Suppressor macrophage treated with lipopolysaccharide for 1 hour (primary cell): ENCODE measurements around the gene KRTDAP.

ENCODE experiments used
- DNase-seq, 3 donors: peaks; one replicate each; pipeline ENCODE4 v3.0.0-alpha.2; 2020 to 2022

The KRTDAP gene

DNA sequence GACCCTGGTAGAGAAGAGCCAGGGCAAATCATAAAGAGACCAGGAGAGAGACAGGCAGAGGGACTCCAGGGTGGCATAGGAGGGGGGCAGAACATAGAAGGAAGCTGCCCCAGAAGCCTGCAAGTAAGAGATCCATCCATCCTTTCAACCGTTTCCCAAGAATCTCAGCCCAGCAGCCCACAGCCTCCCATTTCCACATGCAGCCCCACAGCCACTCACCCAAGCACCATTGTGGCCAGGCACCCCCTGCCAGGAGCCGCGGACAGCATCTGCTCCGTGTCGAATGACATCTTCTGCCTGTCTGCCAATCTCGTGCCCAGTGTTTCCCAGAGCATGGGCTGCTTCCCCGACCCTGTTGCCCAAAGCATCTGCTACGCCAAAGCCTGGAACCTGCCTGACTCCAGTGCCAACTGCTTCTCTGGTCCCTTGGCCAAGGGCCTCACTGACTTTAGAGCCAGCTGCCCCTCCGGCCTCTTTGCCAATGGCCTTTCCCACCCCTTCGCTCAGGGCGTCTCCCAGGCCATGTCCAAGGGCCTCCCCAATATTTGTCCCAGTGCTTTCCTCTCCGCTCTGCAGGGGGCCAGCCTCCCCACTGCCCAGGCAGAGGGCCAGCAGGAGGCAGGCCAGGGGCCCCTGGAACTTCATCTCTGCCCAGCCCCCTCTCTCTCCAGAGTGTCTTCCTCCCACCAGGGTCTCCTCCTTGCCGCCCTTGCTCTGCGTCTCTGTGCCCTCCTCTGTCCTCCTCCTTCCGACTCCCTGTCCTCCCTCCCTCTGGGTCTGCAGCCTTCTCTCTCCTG is 22.8 kb upstream of the KRTDAP start:
- no peak for DNase-seq

GRCh38 chr19:35511337-35511736 is 21.1 kb upstream of the KRTDAP start:
- DNase-seq: no peak

GRCh38 chr19:35510626-35510964 is 20.3 kb upstream of the KRTDAP start:
- no peak for DNase-seq

DNA sequence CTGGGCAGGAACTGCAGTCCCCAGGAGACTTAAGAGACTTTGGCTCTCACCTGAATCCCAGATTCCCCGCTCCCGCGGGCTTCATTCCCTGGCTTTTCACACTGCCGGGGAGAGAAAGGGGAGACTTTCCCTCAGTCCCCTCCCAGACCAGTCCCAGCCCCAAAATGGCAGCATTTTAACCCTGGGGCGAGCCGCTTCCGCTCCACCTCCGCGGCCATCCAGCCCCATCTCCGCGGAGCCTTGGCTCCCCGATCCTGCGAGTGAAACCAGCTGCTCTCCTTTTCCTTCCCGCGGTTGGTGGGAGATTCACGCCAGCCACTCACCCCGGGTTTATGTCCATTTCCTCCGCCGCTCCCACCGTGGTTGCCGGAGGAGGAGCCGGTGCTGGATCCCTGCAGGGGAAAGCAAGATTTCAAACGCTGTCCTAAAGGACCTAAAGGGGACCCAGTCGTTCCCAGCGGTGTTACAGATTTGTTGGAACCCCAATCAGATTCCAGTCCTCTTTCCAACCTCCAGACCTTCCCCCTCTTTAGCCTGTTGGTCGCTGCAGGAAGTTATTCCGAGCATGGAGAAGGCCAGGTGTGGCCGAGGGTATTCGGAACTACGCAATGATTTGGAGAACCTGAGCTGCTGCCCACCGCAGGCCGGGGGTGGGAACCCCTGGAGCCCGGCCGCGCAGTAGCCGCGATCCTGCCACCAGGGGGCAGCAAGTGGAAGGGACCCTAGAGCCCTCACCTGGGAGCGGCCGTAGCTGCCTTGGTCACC is 19.8 kb upstream of the KRTDAP start:
- peak; percentile 65 to 86 (median 68) for DNase-seq

DNA sequence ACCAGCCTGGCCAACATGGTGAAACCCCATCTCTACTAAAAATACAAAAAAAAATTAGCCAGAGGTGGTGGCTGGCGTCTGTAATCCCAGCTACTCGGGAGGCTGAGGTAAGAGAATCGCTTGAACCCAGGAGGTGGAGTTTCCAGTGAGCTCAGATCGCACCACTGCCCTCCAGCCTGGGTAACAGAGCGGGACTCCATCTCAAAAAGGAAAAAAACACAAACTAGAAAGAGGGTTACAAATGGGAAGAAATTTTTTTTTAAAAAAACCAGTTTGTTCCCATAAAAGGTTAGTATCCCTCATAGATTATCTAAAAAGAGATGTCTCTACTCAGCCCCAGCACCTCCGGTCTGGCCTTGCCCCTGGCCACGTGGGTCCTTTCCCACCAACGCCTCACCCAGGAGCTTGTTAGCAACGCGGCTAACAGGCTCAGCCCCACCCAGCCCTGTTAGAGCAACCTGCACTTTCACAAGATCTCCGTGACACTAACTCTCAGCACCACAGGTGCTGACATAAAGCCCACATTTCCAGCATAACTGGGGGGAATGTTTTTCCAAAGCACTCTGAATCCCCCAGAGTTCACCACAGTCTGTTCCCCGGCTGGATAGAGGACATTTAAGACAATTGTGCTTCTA is 18.9 kb upstream of the KRTDAP start:
- DNase-seq: peak in 1 of 3 donors; percentile 21

GRCh38 chr19:35508129-35508528 is 17.9 kb upstream of the KRTDAP start:
- no peak for DNase-seq

GRCh38 chr19:35507561-35507960 is 17.3 kb upstream of the KRTDAP start:
- DNase-seq: no peak

GRCh38 chr19:35506011-35506410 is 15.7 kb upstream of the KRTDAP start:
- DNase-seq: no peak

DNA sequence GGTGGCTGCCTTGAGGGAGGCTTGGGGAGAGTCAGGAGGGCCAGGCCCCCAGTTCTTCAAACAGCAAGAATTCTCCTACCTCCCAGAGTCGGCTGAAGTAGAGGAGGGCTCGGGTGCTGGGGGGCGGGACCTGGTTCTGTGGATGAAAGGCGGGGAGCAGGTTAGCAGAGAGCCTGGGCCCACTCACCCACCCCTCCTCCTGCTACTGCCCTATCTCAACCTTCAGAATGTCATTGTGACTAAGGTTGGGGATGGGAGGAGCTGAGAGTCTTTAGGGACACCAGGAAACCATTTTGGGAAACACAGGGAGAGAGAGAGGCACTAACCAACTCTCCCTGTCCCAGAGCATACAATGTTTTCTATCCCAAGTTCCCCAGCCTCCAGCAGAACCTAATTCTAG is 12.5 kb upstream of the KRTDAP start:
- DNase-seq: no peak

GRCh38 chr19:35501684-35502083 is 11.4 kb upstream of the KRTDAP start:
- DNase-seq: no peak

DNA sequence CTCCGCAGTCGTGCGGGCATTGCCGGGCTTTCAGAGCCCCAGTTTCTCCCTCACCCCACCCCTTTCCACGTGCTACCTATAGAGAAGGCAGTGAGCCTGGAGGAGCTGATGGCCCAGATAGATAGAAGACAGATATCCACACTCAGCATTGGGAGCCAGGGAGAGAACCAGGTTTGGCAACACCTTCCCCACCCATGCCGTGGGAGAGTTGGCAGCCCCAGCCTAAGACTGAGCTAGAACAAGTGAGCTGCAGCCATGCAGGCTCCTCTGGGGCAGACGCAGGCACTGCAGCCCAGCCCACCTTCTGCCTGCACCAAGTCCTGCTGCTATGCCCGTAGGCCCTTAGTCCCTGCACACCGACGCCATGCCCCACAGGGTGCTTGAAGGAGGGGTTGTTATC is 10.3 kb upstream of the KRTDAP start:
- no peak for DNase-seq

- no peak for DNase-seq
These were observed 8.8 kb upstream of the KRTDAP start for GRCh38 chr19:35498984-35499527.

- DNase-seq: no peak
These were observed 8.0 kb upstream of the KRTDAP start for GRCh38 chr19:35498220-35498619.

DNA sequence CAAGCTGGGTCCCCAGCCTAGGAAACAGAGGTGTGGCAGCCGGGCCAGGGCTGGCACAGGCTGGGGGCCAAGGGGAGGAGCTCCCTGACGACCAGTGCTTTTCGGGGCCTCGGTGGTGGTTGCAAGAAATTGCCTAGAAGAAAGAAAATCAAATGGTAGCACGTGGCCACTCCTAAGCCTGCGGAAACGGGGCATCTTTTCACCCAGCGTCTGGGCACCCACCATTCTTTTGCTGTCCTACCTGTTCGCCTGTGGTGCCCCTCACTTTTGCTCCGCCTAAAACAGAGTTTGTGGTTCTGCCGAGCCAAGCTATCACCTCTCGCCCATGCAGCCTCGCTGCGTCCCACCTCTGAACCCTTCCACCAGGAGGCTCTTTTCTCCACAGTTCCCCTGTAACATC is 7.1 kb upstream of the KRTDAP start:
- no peak for DNase-seq

- DNase-seq: peak; percentile 87 to 95 (median 94)
These were observed 5.1 kb upstream of the KRTDAP start for GRCh38 chr19:35495107-35496064.

- DNase-seq: no peak
These were observed 3.7 kb upstream of the KRTDAP start for GRCh38 chr19:35493971-35494370.

DNA sequence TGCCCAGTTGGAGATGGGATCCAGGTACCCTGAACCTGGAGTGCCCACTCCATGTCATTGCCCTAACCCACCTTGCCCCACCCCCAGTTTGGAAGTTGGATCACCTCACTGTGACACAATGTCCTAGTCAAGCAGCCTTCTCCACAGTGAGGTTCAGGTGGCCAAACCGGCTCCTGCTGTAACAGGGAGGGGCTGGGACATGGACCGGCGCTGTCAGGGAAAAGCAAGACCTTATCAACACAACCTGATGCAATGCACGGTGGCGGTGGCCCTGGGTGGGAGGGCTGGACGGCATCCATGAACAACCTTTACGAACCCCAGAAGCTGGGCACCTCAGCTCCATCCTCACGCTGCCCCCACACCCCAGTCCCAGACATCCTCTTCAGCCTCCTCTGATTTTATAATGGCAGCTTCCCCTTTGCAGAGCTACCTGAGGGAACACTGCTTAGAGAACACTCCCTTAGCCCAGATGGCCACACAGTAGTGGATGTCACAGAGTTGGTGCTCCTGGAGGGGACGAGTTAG is 1.6 kb upstream of the KRTDAP start:
- no peak for DNase-seq

- no peak for DNase-seq
These were observed 1.6 kb downstream of the KRTDAP start for GRCh38 chr19:35488677-35489076.

DNA sequence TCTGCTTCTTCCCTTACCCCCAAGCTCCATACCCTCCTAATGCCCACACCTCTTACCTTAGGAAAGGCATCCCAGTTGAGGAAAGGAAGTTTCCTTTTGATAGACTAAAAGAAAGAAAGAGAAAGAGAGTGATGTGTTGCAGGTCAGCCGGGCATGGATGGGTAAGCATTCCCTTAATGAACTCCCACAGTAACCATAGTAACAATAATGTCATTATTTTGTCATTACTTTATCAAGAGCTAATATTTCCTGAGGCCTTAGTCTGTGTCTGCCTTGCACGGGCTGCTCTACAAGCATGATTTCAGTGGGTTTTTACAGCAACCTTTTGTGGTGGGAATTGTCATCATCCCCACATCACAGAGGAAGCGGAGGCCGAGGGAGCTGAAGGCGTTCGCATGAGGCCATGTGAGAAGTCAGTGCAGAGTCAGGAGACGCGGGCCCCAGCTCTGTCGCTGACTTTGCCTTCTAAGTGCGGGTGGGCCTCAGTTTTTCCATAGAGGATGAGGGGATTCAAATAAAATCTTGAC is 2.5 kb downstream of the KRTDAP start:
- DNase-seq: no peak

DNA sequence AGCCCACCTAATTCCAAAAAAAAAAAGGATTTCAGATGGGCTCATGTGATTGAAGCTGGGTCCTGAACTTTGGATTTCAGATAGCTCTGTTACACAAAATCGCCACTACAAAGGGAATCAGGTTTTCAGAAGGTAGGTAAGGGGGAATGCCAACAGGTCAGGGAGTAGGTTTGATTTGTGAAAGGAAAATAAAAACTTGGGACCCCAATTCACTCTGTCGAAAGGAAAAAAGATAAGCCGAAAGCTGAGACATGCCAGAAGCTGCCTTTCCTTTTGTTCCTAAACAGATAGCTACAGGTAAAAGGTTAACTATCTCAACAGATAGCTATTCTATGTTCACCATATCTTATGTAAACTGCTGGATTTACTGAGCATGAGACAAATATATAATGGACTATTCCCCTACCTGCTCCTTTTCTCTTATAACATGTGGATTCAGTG is 4.0 kb downstream of the KRTDAP start:
- no peak for DNase-seq

DNA sequence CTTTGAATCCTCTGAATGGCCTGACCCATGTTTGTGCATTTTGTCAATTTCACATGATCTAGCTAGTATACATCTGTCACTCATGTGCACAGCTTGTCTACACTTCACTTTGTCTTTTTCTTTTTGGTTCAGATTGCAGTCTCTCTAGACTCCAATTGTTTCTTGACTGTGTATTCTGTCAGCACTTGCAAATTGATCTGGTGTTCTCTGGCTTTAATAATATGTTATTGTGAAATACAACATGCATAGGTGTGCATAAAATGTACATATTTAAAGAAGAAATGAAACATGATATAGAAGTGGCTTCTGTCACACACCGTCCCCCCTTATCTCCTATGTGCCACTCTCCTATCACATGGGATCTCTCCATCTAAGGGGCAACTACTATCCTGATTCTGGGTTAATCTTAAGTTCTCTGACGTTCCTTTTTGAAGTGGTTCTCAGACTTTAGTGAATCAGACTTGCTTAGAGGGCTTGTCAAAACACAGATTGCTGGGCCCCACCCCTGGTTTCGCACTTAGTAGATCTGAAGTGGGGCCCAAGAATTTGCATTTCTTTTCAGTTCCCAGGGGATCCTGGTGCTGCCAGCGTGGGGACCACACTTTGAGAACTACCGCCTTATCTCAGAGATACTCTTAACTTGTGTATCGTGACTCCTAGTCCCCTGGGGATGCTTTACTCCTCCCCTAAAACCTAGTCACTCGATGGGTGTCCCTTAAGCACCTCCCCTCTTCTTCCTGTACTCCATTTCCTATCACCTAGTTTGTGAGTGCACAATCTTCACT is 5.8 kb downstream of the KRTDAP start:
- DNase-seq: no peak
